ENCODE measurements around the gene PRSS35. TPM values are rescaled to one million over a fixed set of nuclear protein-coding genes. Genes with fewer than 3 reads are reported as not detected.

PRSS35 gene
- total RNA-seq, result 6.1 and 9.7 TPM in 2 replicates

GRCh38 chr6:83511901-83512681 lies at the start of gene PRSS35:
Gene PRSS35, plus strand, starts transcription at chr6:83512534. Its CDS starts 10,908 bp downstream, at chr6:83523442.

Other genes starting within 250 kb of the PRSS35 start
- 28.3 and 30.8 TPM in 2 replicates for gene ME1, start 81.5 kb upstream of the PRSS35 start, total RNA-seq
- gene SNAP91, start 196.6 kb downstream of the PRSS35 start, total RNA-seq, result under 0.01 and 0.09 TPM in 2 replicates